ENCODE data around the gene AKAP13. TPM values are rescaled to one million over a fixed set of nuclear protein-coding genes. Genes with fewer than 3 reads are reported as not detected.

The AKAP13 gene
- total and polyA plus RNA-seq, 5 experiments from 2014 or later: 113 to 244 (median 131) TPM

GRCh38 chr15:85457392-85457968 is 77.1 kb downstream of the AKAP13 start:
- Mint-ChIP-seq H3K9me3 (no peaks in the 10 kb centered on the region), H3K27ac (peak overlapping the region in 2 of 10 donors; percentile 2 to 56), H3K36me3 (peaks cover 0 to 2% (median 2%) of the 10 kb centered on the region in 3 donors), H3K4me3 (no peak overlapping the region), H3K4me1 (peaks cover 40 to 85% (median 80%) of the 10 kb centered on the region in 4 donors), H3K27me3 (no peaks in the 10 kb centered on the region)
- DNase-seq: no peak
- POLR2A ChIA-PET: no interaction called here
- peak in 1 of 2 donors; percentile 50 for ATAC-seq

- POLR2A ChIA-PET: no interaction called here
- ATAC-seq (no peak), DNase-seq (no peak)
- H3K27ac Mint-ChIP-seq: peak overlapping the region in 4 of 10 donors; percentile 0 to 51 (median 16)
- no peak overlapping the region for H3K4me3 Mint-ChIP-seq
- no peaks in the 10 kb centered on the region for H3K9me3 Mint-ChIP-seq
- peaks cover 38 to 83% (median 77%) of the 10 kb centered on the region in 4 donors for H3K4me1 Mint-ChIP-seq
- H3K27me3 Mint-ChIP-seq: no peaks in the 10 kb centered on the region
- H3K36me3 Mint-ChIP-seq: peaks cover 0 to 2% (median 2%) of the 10 kb centered on the region in 3 donors
Observed at GRCh38 chr15:85458764-85459163, 78.4 kb downstream of the AKAP13 start.

GRCh38 chr15:85462029-85462428 is 81.6 kb downstream of the AKAP13 start:
- Mint-ChIP-seq H3K9me3 (no peaks in the 10 kb centered on the region), H3K36me3 (peaks cover 0 to 2% (median 2%) of the 10 kb centered on the region in 3 donors), H3K4me1 (peaks cover 31 to 68% (median 61%) of the 10 kb centered on the region in 4 donors), H3K27me3 (no peaks in the 10 kb centered on the region), H3K4me3 (peak overlapping the region in 1 of 10 donors; percentile 20), H3K27ac (peak overlapping the region in 1 of 10 donors; percentile 51)
- ATAC-seq: no peak
- DNase-seq: no peak
- POLR2A ChIA-PET: no interaction called here

GRCh38 chr15:85463276-85463892 is 83.0 kb downstream of the AKAP13 start:
- DNase-seq (no peak), ATAC-seq (peak; percentile 30 to 52)
- H3K9me3 Mint-ChIP-seq: no peaks in the 10 kb centered on the region
- peaks cover 0 to 2% (median 0%) of the 10 kb centered on the region in 3 donors for H3K36me3 Mint-ChIP-seq
- H3K4me3 Mint-ChIP-seq: peak overlapping the region in 3 of 10 donors; percentile 3 to 20 (median 7)
- POLR2A ChIA-PET: no interaction called here
- peak overlapping the region in 8 of 10 donors; percentile 1 to 60 (median 35) for H3K27ac Mint-ChIP-seq
- H3K27me3 Mint-ChIP-seq: no peaks in the 10 kb centered on the region
- H3K4me1 Mint-ChIP-seq: peaks cover 35 to 74% (median 66%) of the 10 kb centered on the region in 4 donors

GRCh38 chr15:85463976-85464375 is 83.6 kb downstream of the AKAP13 start:
- no peak for ATAC-seq
- Mint-ChIP-seq H3K27me3 (no peaks in the 10 kb centered on the region), H3K9me3 (no peaks in the 10 kb centered on the region), H3K36me3 (peaks cover 0 to 2% (median 0%) of the 10 kb centered on the region in 3 donors), H3K27ac (peak overlapping the region in 5 of 10 donors; percentile 5 to 53 (median 11)), H3K4me1 (peaks cover 33 to 70% (median 66%) of the 10 kb centered on the region in 4 donors), H3K4me3 (peak overlapping the region in 6 of 10 donors; percentile 2 to 36 (median 15))
- POLR2A ChIA-PET: no interaction called here
- no peak for DNase-seq

DNA sequence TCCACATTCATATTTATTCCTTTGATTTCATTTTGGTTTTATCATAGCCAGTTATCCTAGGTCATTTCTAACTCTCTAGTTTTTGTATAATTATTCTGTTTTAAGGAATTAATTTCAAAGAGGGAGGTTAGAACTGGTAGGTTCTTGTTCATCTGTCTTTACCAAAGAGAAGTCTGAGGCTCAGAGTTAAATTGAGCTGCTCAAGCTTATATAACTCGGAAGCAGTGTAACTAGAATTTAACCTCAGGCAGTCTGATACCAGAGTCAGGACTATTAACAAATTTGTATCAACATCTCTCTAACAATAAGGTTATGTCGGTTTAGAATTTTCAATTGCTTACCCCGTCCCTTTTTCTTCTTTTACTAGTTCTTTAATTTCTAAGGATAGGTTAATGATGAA is 84.1 kb downstream of the AKAP13 start:
- Mint-ChIP-seq H3K4me1 (peaks cover 33 to 72% (median 65%) of the 10 kb centered on the region in 4 donors), H3K9me3 (no peaks in the 10 kb centered on the region), H3K27me3 (no peaks in the 10 kb centered on the region), H3K4me3 (peak overlapping the region in 2 of 10 donors; percentile 3 to 7), H3K36me3 (peaks cover 0 to 2% (median 0%) of the 10 kb centered on the region in 3 donors), H3K27ac (peak overlapping the region in 2 of 10 donors; percentile 8 to 51)
- POLR2A ChIA-PET: no interaction called here
- DNase-seq (no peak), ATAC-seq (no peak)

GRCh38 chr15:85470563-85471271 is 90.3 kb downstream of the AKAP13 start:
- Mint-ChIP-seq H3K9me3 (no peaks in the 10 kb centered on the region), H3K27ac (peak overlapping the region in 2 of 10 donors; percentile 11 to 14), H3K27me3 (no peaks in the 10 kb centered on the region), H3K4me3 (no peak overlapping the region), H3K36me3 (no peaks in the 10 kb centered on the region), H3K4me1 (peaks cover 32 to 88% (median 72%) of the 10 kb centered on the region in 4 donors)
- ATAC-seq: no peak
- POLR2A ChIA-PET: no interaction called here
- DNase-seq: no peak

DNA sequence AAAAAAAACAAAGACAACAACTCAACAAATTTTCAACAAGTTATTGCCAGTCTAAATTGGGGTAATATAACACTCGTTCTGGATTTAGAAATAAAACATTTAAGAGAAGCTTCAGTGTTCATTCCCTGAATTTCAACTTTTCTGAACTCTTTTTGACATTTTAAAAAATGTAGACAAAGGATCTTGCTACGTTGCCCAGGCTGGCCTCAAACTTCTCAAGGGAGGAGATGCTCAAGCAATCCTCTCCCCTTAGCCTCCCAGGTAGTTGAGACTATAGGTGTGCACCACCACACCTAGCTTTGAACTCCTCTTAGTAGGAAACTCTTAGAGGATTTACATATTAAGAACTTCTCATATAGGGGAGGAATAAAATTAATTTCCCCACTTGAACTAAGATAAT is 91.9 kb downstream of the AKAP13 start:
- H3K36me3 Mint-ChIP-seq: peaks cover 0 to 2% (median 0%) of the 10 kb centered on the region in 3 donors
- no peak for ATAC-seq
- no peaks in the 10 kb centered on the region for H3K9me3 Mint-ChIP-seq
- POLR2A ChIA-PET: no interaction called here
- H3K27me3 Mint-ChIP-seq: no peaks in the 10 kb centered on the region
- peak overlapping the region in 2 of 10 donors; percentile 27 to 34 for H3K27ac Mint-ChIP-seq
- peaks cover 35 to 96% (median 79%) of the 10 kb centered on the region in 4 donors for H3K4me1 Mint-ChIP-seq
- H3K4me3 Mint-ChIP-seq: no peak overlapping the region
- no peak for DNase-seq

DNA sequence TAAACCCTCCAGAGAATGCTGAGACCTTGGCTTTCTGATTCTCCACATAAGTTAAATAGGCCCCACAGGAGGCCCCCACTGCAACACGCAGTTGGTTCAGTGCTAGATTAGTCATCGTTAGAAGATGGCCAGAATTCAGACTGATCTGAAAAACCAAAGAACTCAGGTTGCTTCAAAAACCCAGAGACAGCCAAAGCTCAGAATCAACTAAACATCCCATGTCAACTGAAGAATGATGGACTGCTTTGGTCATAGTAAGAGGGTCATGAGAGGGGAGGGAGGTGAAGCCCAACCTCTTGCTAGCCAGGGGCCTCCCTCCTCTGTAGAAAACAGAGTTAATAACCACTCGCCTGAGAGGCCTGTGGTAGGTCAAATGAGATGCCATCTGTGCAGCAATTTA is 93.1 kb downstream of the AKAP13 start:
- ATAC-seq (peak in 1 of 2 donors; percentile 35), DNase-seq (no peak)
- no peaks in the 10 kb centered on the region for H3K27me3 Mint-ChIP-seq
- POLR2A ChIA-PET: no interaction called here
- H3K9me3 Mint-ChIP-seq: no peaks in the 10 kb centered on the region
- peak overlapping the region in 8 of 10 donors; percentile 49 to 81 (median 74) for H3K27ac Mint-ChIP-seq
- H3K4me3 Mint-ChIP-seq: peak overlapping the region in 5 of 10 donors; percentile 20 to 50 (median 28)
- peaks cover 35 to 94% (median 78%) of the 10 kb centered on the region in 4 donors for H3K4me1 Mint-ChIP-seq
- peaks cover 0 to 2% (median 0%) of the 10 kb centered on the region in 3 donors for H3K36me3 Mint-ChIP-seq

DNA sequence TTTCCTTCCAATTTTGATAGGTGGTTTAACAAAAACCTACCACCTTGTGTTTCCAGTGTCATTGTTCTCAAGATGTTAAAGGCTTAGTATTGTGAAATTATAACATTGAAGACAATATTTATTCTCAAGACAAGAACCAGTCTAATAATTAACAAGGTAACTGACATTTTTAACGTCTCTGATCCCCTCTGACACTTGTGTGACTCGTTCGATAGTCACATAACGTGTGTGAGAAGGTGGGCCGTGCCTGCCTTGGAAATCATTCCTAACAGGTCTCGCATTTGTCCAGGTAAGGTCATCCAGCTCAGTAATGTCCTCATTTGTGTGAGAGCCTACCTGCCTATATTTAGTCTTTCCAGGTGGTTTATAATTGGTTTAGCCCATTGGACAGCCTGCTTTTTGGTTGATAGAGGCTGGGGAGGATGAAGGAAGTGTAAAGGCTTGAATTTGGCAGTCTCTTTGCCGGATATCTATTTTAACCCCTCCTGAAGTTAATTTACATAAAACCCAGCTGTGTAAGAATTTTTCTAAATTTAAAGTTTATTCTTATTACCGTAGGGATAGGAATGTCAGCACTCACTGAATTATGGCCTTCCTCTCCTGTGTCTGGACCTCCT is 94.4 kb downstream of the AKAP13 start:
- H3K4me1 Mint-ChIP-seq: peaks cover 41 to 97% (median 84%) of the 10 kb centered on the region in 4 donors
- H3K36me3 Mint-ChIP-seq: peaks cover 0 to 2% (median 0%) of the 10 kb centered on the region in 3 donors
- H3K27me3 Mint-ChIP-seq: no peaks in the 10 kb centered on the region
- peak overlapping the region in 5 of 10 donors; percentile 24 to 79 (median 74) for H3K27ac Mint-ChIP-seq
- DNase-seq (no peak), ATAC-seq (peak in 1 of 2 donors; percentile 18)
- peak overlapping the region in 7 of 10 donors; percentile 4 to 55 (median 50) for H3K4me3 Mint-ChIP-seq
- POLR2A ChIA-PET: no interaction called here
- H3K9me3 Mint-ChIP-seq: no peaks in the 10 kb centered on the region

DNA sequence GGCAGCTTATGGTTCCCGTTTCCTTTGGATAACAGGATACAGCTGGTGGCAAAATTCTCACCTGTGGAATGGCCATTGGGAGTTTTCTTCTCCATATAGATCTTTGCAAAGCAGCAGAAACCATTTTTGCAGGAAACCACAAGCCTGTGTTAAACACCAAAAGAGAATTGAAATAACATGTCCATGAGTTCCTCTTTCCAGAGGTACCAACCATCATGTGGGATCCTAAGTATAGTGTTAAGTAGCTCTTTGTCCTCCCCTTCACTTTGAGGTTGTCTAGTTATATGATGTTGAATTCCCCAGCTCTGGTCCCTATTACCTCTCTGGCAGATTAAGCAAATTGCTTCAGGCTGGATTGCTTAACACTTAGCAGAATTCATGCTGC is 94.9 kb downstream of the AKAP13 start:
- Mint-ChIP-seq H3K9me3 (no peaks in the 10 kb centered on the region), H3K27ac (peak overlapping the region in 6 of 10 donors; percentile 1 to 79 (median 51)), H3K36me3 (peaks cover 0 to 2% (median 0%) of the 10 kb centered on the region in 3 donors), H3K4me3 (peak overlapping the region in 8 of 10 donors; percentile 4 to 55 (median 50)), H3K4me1 (peaks cover 41 to 97% (median 83%) of the 10 kb centered on the region in 4 donors), H3K27me3 (no peaks in the 10 kb centered on the region)
- DNase-seq (no peak), ATAC-seq (peak; percentile 29 to 63)
- POLR2A ChIA-PET: no interaction called here

DNA sequence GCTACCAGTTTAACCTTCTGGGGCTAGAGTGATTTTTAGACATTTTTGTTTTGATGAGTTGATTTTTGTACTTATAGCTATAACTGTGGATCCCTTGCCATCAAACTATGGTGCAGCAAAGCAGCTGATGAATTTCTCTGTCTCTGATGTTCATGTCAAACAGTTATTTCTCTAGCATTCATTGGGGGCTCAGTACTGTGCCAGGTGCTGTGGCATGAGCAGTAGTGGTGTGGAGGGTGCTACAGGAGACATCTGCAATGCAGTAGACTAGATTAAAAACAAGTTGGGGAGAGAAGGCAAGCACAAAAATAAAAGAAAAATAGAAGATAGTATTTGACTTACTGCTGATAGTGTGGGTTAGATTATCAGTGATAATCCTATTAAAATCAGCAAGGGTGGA is 95.3 kb downstream of the AKAP13 start:
- no peaks in the 10 kb centered on the region for H3K27me3 Mint-ChIP-seq
- H3K4me1 Mint-ChIP-seq: peaks cover 42 to 97% (median 83%) of the 10 kb centered on the region in 4 donors
- peak overlapping the region in 7 of 10 donors; percentile 1 to 79 (median 49) for H3K27ac Mint-ChIP-seq

More for the DNA sequence above, 95.3 kb downstream of the AKAP13 start:
- Mint-ChIP-seq H3K36me3 (peaks cover 0 to 2% (median 0%) of the 10 kb centered on the region in 3 donors), H3K4me3 (peak overlapping the region in 5 of 10 donors; percentile 2 to 54 (median 26)), H3K9me3 (no peaks in the 10 kb centered on the region)
- POLR2A ChIA-PET: no interaction called here
- ATAC-seq (no peak), DNase-seq (no peak)
